Measurements from ENCODE around the gene HOXC10.

The HOXC10 gene

DNA sequence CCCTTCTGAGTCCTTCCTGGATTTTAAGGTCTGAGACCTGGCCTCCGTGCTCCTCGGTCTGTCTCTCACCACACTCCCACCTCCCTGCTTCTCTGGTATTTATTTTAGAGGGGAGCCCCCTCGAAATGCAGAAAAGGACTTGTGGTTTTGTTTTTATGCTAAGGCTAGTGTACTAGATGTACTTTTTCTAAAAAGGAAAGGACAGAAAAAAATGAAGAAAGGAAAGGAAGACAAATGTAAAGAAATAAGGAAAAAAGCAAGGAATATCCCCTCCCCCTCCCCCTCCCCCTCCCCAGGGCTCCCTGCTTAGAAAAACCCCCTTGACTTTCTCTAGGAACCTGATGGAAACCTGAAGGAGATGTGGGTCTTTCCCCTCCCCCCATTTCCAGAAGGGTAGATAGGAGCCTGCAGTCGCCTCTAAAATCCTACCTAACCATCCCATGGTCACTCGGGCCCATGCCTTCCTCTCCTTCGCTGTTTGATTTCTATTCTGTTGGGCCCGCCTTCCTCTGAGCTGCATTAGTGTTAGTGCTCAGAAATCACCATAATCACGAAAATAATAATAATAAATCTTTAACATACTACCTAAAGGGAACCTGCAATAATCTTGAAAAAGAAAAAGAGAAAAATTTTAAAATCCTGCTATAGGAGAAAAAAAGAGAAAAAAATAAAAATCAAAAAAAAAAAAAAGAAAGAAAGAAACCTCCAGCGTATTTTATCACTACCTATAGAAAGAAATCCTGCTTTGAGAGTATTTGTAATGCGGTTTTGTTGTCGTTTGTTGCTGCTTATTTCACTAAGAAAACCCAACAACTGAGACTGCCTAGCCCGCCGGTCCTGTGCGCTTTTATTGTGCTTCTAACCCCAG lies 27.0 kb downstream of the HOXC10 start:
- in situ Hi-C loops (cut with HindIII; ENCODE audit: low sequenced_read_pairs) = no loop called here
- H3K4me3 ChIP-seq (ENCODE audit: low read depth, low read length) = no peak overlapping the region
- DNase-seq (ENCODE audit: low read depth) = no peak
- TF ChIP-seq, protein P1, sequence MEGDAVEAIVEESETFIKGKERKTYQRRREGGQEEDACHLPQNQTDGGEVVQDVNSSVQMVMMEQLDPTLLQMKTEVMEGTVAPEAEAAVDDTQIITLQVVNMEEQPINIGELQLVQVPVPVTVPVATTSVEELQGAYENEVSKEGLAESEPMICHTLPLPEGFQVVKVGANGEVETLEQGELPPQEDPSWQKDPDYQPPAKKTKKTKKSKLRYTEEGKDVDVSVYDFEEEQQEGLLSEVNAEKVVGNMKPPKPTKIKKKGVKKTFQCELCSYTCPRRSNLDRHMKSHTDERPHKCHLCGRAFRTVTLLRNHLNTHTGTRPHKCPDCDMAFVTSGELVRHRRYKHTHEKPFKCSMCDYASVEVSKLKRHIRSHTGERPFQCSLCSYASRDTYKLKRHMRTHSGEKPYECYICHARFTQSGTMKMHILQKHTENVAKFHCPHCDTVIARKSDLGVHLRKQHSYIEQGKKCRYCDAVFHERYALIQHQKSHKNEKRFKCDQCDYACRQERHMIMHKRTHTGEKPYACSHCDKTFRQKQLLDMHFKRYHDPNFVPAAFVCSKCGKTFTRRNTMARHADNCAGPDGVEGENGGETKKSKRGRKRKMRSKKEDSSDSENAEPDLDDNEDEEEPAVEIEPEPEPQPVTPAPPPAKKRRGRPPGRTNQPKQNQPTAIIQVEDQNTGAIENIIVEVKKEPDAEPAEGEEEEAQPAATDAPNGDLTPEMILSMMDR (IDR thresholded peaks at IDR 0.05; ENCODE audit: low read depth, low read length, missing control alignments) = no peak

DNA sequence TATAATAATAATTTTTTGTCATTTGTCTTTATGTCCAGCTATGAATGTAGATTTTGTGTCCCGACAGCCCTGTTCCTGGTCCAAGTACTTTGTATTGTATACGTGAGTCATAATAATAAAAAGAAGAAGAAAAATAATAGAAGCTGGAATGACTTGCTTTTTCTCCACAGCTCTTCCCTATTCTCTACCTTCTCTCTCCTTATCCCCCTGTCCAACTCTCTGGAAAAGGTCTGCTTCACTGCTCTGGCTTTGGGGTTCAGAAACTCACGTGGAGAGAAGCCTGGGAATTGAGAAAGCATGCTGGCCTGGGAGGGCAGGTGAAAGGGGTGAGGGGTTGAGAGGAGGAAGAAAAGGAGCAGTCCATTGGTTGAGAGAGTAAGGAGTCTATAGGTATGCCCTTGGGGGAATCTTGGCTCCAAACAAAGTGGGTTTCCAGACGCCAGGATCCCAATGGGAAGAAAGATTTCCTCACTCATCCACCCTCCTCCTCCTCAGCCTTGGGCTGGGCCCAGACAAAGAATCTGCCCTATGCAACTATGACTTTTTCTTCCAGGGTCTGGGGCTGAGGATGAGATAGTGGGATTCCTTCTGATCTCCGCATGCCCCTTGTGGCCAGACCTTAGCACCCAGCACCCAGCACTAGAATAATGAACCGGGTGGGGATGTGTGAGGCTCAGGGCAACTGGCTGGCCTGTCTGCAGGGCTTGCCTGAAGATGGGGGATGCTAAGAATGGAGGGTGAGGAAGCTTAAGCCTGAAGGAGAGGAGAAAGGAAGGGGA lies 27.9 kb downstream of the HOXC10 start:
- DNase-seq (ENCODE audit: low read depth) = no peak
- TF ChIP-seq, protein P1 (IDR thresholded peaks at IDR 0.05; ENCODE audit: low read depth, low read length, missing control alignments) = no peak
- no peak overlapping the region for H3K4me3 ChIP-seq (ENCODE audit: low read depth, low read length)
- in situ Hi-C loops (cut with HindIII; ENCODE audit: low sequenced_read_pairs) = no loop called here

DNA sequence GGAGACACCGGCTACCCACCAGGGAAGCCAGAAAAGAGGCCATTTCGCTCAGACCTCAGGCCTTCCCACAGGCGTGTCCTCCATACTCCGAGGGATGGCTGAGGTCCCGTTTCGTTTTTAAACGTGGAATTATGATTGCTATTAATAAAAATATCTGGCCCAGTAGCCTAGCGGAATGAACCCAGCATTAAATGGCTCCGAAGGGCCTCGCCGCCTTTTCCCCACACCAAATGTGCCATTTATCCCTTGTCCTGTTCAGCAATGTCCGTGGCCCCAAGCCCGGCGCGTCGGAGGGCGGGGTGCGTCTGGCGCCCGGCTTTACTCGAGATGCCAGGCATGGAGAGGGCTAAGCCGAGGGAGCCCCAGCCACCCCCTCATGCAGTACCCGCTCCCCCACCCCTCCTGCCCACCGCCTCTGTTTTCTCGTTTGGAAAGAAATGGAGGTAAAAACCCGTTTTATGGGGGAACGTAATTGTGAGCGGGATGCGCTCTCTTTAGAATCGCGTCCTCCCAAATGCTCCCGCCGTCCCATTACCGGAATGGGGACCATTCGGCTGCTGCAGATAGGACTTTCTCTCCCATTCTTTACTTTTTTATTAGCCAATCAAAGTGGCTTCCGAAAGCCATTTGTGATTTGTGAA lies 29.6 kb downstream of the HOXC10 start:
- DNase-seq (ENCODE audit: low read depth) = no peak
- no peak overlapping the region for H3K4me3 ChIP-seq (ENCODE audit: low read depth, low read length)
- in situ Hi-C loops (cut with HindIII; ENCODE audit: low sequenced_read_pairs) = no loop called here
- TF ChIP-seq, protein P1 (IDR thresholded peaks at IDR 0.05; ENCODE audit: low read depth, low read length, missing control alignments) = no peak

DNA sequence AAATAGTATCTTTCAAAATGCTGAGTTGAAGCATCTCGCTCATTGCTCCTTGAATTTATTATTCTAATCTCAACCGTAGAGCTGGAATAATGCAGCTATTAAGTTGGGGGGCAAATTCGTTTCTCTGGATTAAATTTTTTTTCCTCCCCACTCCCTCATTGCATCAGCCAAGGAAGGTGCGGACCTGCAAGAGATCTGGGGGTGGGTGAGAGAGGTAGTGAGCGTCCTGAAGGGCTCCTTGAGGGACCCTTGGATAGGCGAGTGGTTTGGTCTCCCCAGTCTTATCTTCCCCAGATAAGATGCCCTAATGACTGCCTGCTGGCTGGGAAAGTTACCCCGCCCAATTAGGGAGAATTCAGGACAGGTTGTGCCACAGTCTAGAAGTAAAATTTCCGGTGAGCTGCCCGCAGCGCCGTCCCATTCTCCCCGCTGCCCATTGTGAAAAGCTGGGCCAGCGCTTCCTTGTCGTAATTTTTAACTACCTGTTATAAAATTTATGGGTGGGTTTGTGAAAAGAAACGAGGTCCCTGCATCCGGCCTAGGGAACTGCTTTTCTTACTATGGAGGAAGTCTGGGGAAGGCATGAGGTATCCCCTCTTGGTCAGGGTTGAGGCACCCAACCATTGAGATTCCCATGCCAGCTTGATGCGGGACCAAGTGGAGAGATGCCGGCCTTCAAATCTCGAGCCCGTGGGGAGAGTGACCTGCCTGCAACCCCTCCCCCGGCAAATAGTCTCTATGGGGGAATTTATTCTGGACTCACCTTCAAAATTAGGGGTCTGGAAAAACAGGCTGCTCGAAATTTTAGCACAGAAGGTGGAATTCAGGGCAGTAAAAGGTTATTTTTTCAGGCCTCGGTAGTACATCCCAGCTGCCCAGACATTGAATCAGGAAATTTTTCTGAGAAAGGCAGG lies 30.3 kb downstream of the HOXC10 start:
- in situ Hi-C loops (cut with HindIII; ENCODE audit: low sequenced_read_pairs) = no loop called here
- DNase-seq (ENCODE audit: low read depth) = no peak
- H3K4me3 ChIP-seq (ENCODE audit: low read depth, low read length) = no peak overlapping the region
- TF ChIP-seq, protein P1 (IDR thresholded peaks at IDR 0.05; ENCODE audit: low read depth, low read length, missing control alignments) = no peak

DNA sequence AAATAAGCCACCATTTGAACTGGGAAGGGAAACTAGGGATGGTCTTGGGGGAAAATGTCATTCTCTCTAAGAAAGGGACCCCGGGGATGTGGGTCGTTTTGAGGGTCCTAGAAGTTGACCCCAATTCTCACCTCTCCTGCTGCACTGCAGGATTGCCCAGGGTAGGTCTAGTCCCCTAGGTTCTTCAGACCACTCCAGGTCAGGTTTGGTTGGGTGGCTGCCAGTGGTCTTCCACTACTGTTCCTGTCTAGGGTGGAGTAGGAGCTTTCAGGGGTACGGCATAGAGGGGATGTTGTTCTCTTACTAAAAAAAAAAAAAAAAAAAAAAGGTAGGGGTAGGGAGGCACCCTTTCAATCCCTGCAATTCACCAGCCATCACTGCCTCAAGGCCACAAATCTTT lies 31.1 kb downstream of the HOXC10 start:
- no peak overlapping the region for H3K4me3 ChIP-seq (ENCODE audit: low read depth, low read length)
- no peak for DNase-seq (ENCODE audit: low read depth)
- in situ Hi-C loops (cut with HindIII; ENCODE audit: low sequenced_read_pairs) = no loop called here
- TF ChIP-seq, protein P1 (IDR thresholded peaks at IDR 0.05; ENCODE audit: low read depth, low read length, missing control alignments) = no peak

Data from astrocyte of the cerebellum (primary cell).